Activated naive CD8-positive, alpha-beta T cell treated with anti-CD3 and anti-CD28 coated beads, Interleukin-2, amount 50 U/mL, for 24 hours (primary cell): ENCODE data around the gene UBL3.

Source experiments
- ATAC-seq: fragments of 150-1000 bp; cut with Tn5 transposase; one replicate; pipeline ENCODE4 v1.10.0; 2021
- DNase-seq: peaks from one replicate; pipeline ENCODE4 v3.0.0; 2021
- H3K27ac Mint-ChIP-seq: one replicate; pipeline ENCODE4 v1.8.0; 2021; ENCODE audit warnings: mild to moderate bottlenecking, mixed read lengths
- H3K27me3 Mint-ChIP-seq: one replicate; pipeline ENCODE4 v1.8.0; 2021; ENCODE audit warnings: mixed read lengths
- H3K36me3 Mint-ChIP-seq: one replicate; pipeline ENCODE4 v1.8.0; 2021; ENCODE audit warnings: low read depth, mixed read lengths
- H3K4me1 Mint-ChIP-seq: one replicate; pipeline ENCODE4 v1.8.0; 2021; ENCODE audit warnings: mixed read lengths
- H3K4me3 Mint-ChIP-seq: one replicate; pipeline ENCODE4 v1.8.0; 2021; ENCODE audit warnings: mild to moderate bottlenecking, moderate library complexity, mixed read lengths
- H3K9me3 Mint-ChIP-seq: one replicate; pipeline ENCODE4 v1.8.0; 2021; ENCODE audit warnings: mixed read lengths

UBL3 gene

GRCh38 chr13:29849071-29849631 lies 1.3 kb downstream of the UBL3 start:
- H3K36me3 Mint-ChIP-seq, result no peaks in the 10 kb centered on the region
- no peaks in the 10 kb centered on the region for H3K9me3 Mint-ChIP-seq
- peaks cover 44% of the 10 kb centered on the region for H3K4me1 Mint-ChIP-seq
- DNase-seq (peak; percentile 23), ATAC-seq (peak; percentile 8)
- peak overlapping the region; percentile 91 for H3K27ac Mint-ChIP-seq
- peak overlapping the region; percentile 98 for H3K4me3 Mint-ChIP-seq
- H3K27me3 Mint-ChIP-seq, result no peaks in the 10 kb centered on the region

- Mint-ChIP-seq H3K9me3 (no peaks in the 10 kb centered on the region), H3K27ac (peak overlapping the region; percentile 64), H3K36me3 (no peaks in the 10 kb centered on the region), H3K4me3 (peak overlapping the region; percentile 98), H3K4me1 (peaks cover 49% of the 10 kb centered on the region), H3K27me3 (no peaks in the 10 kb centered on the region)
- no peak for DNase-seq
- ATAC-seq, result no peak
Measured at GRCh38 chr13:29847501-29847983, 2.9 kb downstream of the UBL3 start.

- H3K9me3 Mint-ChIP-seq, result no peaks in the 10 kb centered on the region
- no peak for ATAC-seq
- peaks cover 48% of the 10 kb centered on the region for H3K4me1 Mint-ChIP-seq
- H3K4me3 Mint-ChIP-seq, result peak overlapping the region; percentile 98
- peak overlapping the region; percentile 19 for H3K27ac Mint-ChIP-seq
- no peak for DNase-seq
- no peaks in the 10 kb centered on the region for H3K27me3 Mint-ChIP-seq
- H3K36me3 Mint-ChIP-seq, result no peaks in the 10 kb centered on the region
Measured at GRCh38 chr13:29846475-29847256, 3.8 kb downstream of the UBL3 start.

- peaks cover 56% of the 10 kb centered on the region for H3K4me1 Mint-ChIP-seq
- H3K36me3 Mint-ChIP-seq, result no peaks in the 10 kb centered on the region
- H3K4me3 Mint-ChIP-seq, result no peak overlapping the region
- no peak for DNase-seq
- ATAC-seq, result no peak
- no peaks in the 10 kb centered on the region for H3K9me3 Mint-ChIP-seq
- no peaks in the 10 kb centered on the region for H3K27me3 Mint-ChIP-seq
- H3K27ac Mint-ChIP-seq, result no peak overlapping the region
Measured at GRCh38 chr13:29845440-29846056, 4.9 kb downstream of the UBL3 start.

GRCh38 chr13:29844441-29844840 lies 6.0 kb downstream of the UBL3 start:
- no peak overlapping the region for H3K27ac Mint-ChIP-seq
- DNase-seq (no peak), ATAC-seq (no peak)
- no peak overlapping the region for H3K4me3 Mint-ChIP-seq
- H3K4me1 Mint-ChIP-seq, result peaks cover 58% of the 10 kb centered on the region
- H3K27me3 Mint-ChIP-seq, result no peaks in the 10 kb centered on the region
- no peaks in the 10 kb centered on the region for H3K9me3 Mint-ChIP-seq
- no peaks in the 10 kb centered on the region for H3K36me3 Mint-ChIP-seq

- DNase-seq (no peak), ATAC-seq (no peak)
- H3K27me3 Mint-ChIP-seq, result no peaks in the 10 kb centered on the region
- H3K36me3 Mint-ChIP-seq, result no peaks in the 10 kb centered on the region
- H3K9me3 Mint-ChIP-seq, result no peaks in the 10 kb centered on the region
- H3K4me1 Mint-ChIP-seq, result peaks cover 59% of the 10 kb centered on the region
- H3K4me3 Mint-ChIP-seq, result no peak overlapping the region
- H3K27ac Mint-ChIP-seq, result no peak overlapping the region
Measured at GRCh38 chr13:29840585-29840984, 9.8 kb downstream of the UBL3 start.

- DNase-seq (no peak), ATAC-seq (no peak)
- Mint-ChIP-seq H3K9me3 (no peaks in the 10 kb centered on the region), H3K36me3 (peaks cover 6% of the 10 kb centered on the region), H3K4me1 (peaks cover 52% of the 10 kb centered on the region), H3K4me3 (no peak overlapping the region), H3K27me3 (no peaks in the 10 kb centered on the region), H3K27ac (no peak overlapping the region)
Measured at GRCh38 chr13:29835280-29836061, 14.9 kb downstream of the UBL3 start.

GRCh38 chr13:29832761-29833298 lies 17.6 kb downstream of the UBL3 start:
- Mint-ChIP-seq H3K9me3 (peaks cover 4% of the 10 kb centered on the region), H3K4me3 (no peak overlapping the region), H3K4me1 (peaks cover 45% of the 10 kb centered on the region), H3K36me3 (peaks cover 6% of the 10 kb centered on the region), H3K27me3 (no peaks in the 10 kb centered on the region), H3K27ac (no peak overlapping the region)
- ATAC-seq, result no peak
- DNase-seq, result no peak

GRCh38 chr13:29830000-29830399 lies 20.4 kb downstream of the UBL3 start:
- H3K4me1 Mint-ChIP-seq, result peaks cover 32% of the 10 kb centered on the region
- DNase-seq (no peak), ATAC-seq (no peak)
- H3K4me3 Mint-ChIP-seq, result no peak overlapping the region
- H3K9me3 Mint-ChIP-seq, result peaks cover 5% of the 10 kb centered on the region
- no peak overlapping the region for H3K27ac Mint-ChIP-seq
- H3K36me3 Mint-ChIP-seq, result peaks cover 6% of the 10 kb centered on the region
- H3K27me3 Mint-ChIP-seq, result no peaks in the 10 kb centered on the region

GRCh38 chr13:29819143-29819542 lies 31.3 kb downstream of the UBL3 start:
- Mint-ChIP-seq H3K4me1 (peaks cover 46% of the 10 kb centered on the region), H3K36me3 (peaks cover 3% of the 10 kb centered on the region), H3K4me3 (no peak overlapping the region), H3K27me3 (no peaks in the 10 kb centered on the region), H3K27ac (no peak overlapping the region), H3K9me3 (peaks cover 4% of the 10 kb centered on the region)
- no peak for DNase-seq
- no peak for ATAC-seq

- Mint-ChIP-seq H3K4me1 (peaks cover 48% of the 10 kb centered on the region), H3K9me3 (peaks cover 3% of the 10 kb centered on the region), H3K27me3 (no peaks in the 10 kb centered on the region), H3K4me3 (peak overlapping the region; percentile 18), H3K36me3 (peaks cover 3% of the 10 kb centered on the region), H3K27ac (peak overlapping the region; percentile 24)
- DNase-seq, result no peak
- peak; percentile 61 for ATAC-seq
Measured at GRCh38 chr13:29817604-29818378, 32.6 kb downstream of the UBL3 start.

GRCh38 chr13:29816715-29817114 lies 33.7 kb downstream of the UBL3 start:
- ATAC-seq (no peak), DNase-seq (no peak)
- no peaks in the 10 kb centered on the region for H3K27me3 Mint-ChIP-seq
- no peak overlapping the region for H3K27ac Mint-ChIP-seq
- peaks cover 53% of the 10 kb centered on the region for H3K4me1 Mint-ChIP-seq
- peaks cover 1% of the 10 kb centered on the region for H3K36me3 Mint-ChIP-seq
- H3K4me3 Mint-ChIP-seq, result no peak overlapping the region
- H3K9me3 Mint-ChIP-seq, result no peaks in the 10 kb centered on the region

- no peak for DNase-seq
- no peak for ATAC-seq
- Mint-ChIP-seq H3K27me3 (no peaks in the 10 kb centered on the region), H3K36me3 (no peaks in the 10 kb centered on the region), H3K27ac (no peak overlapping the region), H3K4me3 (no peak overlapping the region), H3K9me3 (no peaks in the 10 kb centered on the region), H3K4me1 (peaks cover 53% of the 10 kb centered on the region)
Measured at GRCh38 chr13:29815336-29815735, 35.1 kb downstream of the UBL3 start.

- Mint-ChIP-seq H3K9me3 (no peaks in the 10 kb centered on the region), H3K27me3 (no peaks in the 10 kb centered on the region), H3K4me1 (peaks cover 53% of the 10 kb centered on the region), H3K36me3 (no peaks in the 10 kb centered on the region), H3K4me3 (no peak overlapping the region), H3K27ac (no peak overlapping the region)
- DNase-seq (no peak), ATAC-seq (no peak)
Measured at GRCh38 chr13:29810898-29811297, 39.5 kb downstream of the UBL3 start.
